Renal cortical epithelial cell (primary cell): ENCODE results near the gene EIF4E1B. TPM values are rescaled to one million over a fixed set of nuclear protein-coding genes. Genes with fewer than 3 reads are reported as not detected.
A peak's percentile ranks its signal among the peaks of the same experiment; 100 is the strongest.

Source experiments
- DNase-seq: peaks from one replicate; pipeline ENCODE4 v3.0.0-alpha.2; 2011; ENCODE audit warnings: low read depth
- total RNA-seq: library from RNA; depleted of rRNA; stranded (reverse); fragments of >200 nt; gene quantifications from 2 replicates; pipeline ENCODE4 v1.2.3, GENCODE V29; 2014

Gene EIF4E1B
- total RNA-seq, 1 donor from 2014 or later = not detected

GRCh38 chr5:176663566-176663965, 33.1 kb downstream of the EIF4E1B start:
- no peak for DNase-seq

GRCh38 chr5:176664479-176664878, 34.0 kb downstream of the EIF4E1B start:
- no peak for DNase-seq

- no peak for DNase-seq
These were observed 34.4 kb downstream of the EIF4E1B start for GRCh38 chr5:176664886-176665285.

- no peak for DNase-seq
These were observed 35.0 kb downstream of the EIF4E1B start for GRCh38 chr5:176665517-176665916.

- no peak for DNase-seq
These were observed 37.2 kb downstream of the EIF4E1B start for GRCh38 chr5:176667637-176668036.

GRCh38 chr5:176670449-176670848, 40.0 kb downstream of the EIF4E1B start:
- no peak for DNase-seq

GRCh38 chr5:176671399-176671798, 40.9 kb downstream of the EIF4E1B start:
- DNase-seq = no peak

- no peak for DNase-seq
These were observed 41.6 kb downstream of the EIF4E1B start for GRCh38 chr5:176671890-176672747.

GRCh38 chr5:176673651-176674583, 43.4 kb downstream of the EIF4E1B start:
- DNase-seq = no peak

- no peak for DNase-seq
These were observed 44.3 kb downstream of the EIF4E1B start for GRCh38 chr5:176674799-176675198.

- DNase-seq = peak; percentile 35
These were observed 45.3 kb downstream of the EIF4E1B start for GRCh38 chr5:176675676-176676360.

GRCh38 chr5:176676361-176676824, 45.9 kb downstream of the EIF4E1B start:
- no peak for DNase-seq

- DNase-seq = no peak
These were observed 46.9 kb downstream of the EIF4E1B start for GRCh38 chr5:176677209-176677939.

- DNase-seq = no peak
These were observed 48.1 kb downstream of the EIF4E1B start for GRCh38 chr5:176678584-176678983.

- no peak for DNase-seq
These were observed 49.1 kb downstream of the EIF4E1B start for GRCh38 chr5:176679365-176680225.

- no peak for DNase-seq
These were observed 49.7 kb downstream of the EIF4E1B start for GRCh38 chr5:176680226-176680563.

- no peak for DNase-seq
These were observed 51.6 kb downstream of the EIF4E1B start for GRCh38 chr5:176682016-176682531.

GRCh38 chr5:176685010-176685409, 54.5 kb downstream of the EIF4E1B start:
- DNase-seq = no peak

- no peak for DNase-seq
These were observed 56.8 kb downstream of the EIF4E1B start for GRCh38 chr5:176687247-176687646.

GRCh38 chr5:176687881-176688280, 57.4 kb downstream of the EIF4E1B start:
- no peak for DNase-seq
